CD4-positive, alpha-beta T cell treated with Interleukin-4 for 4 hours (primary cell): Measurements from ENCODE around the gene TES.
"Not testable (repeated sequence)": the region's sequence is repeated elsewhere in the genome, so short reads cannot be mapped to it uniquely, and the experiment has no call there.

Source experiments
- DNase-seq: peaks from one replicate; pipeline ENCODE4 v3.0.0-alpha.2; 2020

Gene TES

DNA sequence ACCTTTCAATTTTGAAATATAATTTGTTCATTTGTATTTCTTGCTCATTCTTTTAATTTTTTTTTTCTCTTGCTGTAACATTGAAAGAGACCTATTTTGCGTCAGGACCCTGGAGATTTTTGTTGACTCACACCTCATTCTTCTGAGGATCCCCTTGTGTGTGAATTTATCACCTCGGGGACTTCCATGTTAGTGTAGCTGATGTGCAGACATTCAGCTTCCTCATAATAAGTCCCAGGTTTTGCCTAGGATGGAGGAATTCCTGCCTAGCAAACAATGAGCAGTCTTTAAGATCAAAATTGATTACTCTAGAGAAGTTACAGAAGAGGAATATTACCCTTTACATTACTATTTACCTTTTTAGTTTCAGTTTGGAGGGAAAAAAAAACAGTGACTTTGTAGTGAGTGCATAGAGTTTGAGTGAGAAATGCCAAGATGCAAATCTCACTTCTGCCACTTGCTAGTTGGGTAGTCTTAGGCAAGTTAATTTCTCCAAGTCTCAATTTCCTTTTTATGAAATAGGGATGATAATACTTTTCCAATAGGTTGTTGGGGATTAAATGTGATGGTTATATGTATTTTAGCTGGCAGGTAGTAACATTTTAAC lies 14.3 kb downstream of the TES start:
- DNase-seq: peak; percentile 60

DNA sequence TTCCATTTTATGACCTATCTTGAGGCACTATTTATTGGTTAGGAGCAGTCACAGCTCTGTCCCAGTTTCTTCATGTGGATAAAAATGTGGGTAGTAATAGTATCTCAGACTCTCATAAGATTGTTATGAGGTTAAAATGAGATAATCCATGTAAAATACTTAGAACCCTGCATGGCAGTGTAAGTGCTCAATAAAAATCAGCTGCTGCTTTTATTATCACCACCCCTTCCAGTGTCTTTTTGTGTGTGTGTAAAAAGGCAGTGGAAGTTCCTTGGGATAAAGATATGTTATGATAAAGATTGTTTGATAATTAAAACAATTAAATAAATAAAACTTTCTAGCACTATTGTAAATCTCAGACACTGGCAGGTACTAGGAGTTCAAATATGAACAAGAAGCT lies 15.5 kb downstream of the TES start:
- no peak for DNase-seq

DNA sequence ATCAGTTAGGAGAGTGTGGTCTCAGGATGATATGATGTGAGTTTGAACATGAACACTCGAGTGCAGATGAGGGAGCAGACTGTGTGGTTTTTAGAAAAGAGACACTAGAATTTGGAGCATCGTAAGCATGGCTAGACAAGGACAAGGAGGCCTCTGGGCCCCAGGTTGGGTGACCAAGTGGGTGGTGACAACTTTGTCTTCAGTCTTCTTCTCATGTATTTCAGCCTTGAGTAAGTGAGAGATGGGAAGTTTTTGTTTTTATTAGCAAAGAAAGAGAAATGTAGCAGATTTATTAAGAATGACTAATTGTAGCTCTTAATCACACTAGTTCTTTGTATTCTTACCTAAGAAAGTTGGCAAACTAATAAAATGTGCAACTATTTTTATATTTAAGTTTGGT lies 16.3 kb downstream of the TES start:
- DNase-seq: no peak

DNA sequence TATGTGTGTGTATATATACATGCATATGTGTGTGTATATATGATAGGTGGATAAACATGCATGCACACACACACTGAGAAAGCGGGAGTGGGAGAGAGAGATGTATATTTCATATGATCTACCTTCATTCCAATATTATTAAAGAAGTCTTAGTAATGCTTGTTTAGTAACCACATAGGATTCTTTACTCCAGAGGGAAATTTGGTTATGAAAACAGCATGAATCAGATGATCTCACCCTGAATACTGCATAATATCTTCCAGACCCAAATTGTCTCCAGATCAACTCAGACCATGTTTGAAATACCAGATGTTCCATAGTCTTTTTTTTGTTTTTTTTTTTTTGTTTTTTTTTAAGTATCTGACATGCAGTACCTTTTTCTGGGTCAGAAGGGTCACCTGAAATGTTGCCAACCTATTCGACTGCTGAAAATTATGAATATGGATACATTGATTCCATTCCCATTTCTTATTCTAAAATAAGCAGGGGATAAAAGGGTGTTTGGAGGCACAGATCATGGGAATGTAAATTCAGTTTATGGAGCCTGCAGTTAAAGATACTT lies 17.4 kb downstream of the TES start:
- no peak for DNase-seq

DNA sequence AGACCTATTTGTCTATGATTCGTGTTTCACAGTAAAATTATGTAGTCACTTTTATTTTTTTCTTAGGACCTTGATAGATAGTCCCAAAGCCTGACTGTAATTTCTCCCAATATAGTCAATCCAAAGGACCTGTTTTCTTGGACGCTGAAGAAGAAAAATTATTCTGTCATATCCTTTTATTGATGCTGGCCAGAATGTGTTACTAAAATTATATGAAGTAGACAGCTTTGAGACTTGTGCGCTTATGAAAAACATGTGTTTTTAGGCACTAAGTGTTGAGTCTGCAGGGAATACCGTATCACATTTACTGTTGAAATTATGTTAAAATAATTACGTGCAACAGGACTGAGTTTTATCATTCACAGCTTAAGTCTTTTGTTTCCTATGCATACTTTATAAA lies 17.9 kb downstream of the TES start:
- no peak for DNase-seq

DNA sequence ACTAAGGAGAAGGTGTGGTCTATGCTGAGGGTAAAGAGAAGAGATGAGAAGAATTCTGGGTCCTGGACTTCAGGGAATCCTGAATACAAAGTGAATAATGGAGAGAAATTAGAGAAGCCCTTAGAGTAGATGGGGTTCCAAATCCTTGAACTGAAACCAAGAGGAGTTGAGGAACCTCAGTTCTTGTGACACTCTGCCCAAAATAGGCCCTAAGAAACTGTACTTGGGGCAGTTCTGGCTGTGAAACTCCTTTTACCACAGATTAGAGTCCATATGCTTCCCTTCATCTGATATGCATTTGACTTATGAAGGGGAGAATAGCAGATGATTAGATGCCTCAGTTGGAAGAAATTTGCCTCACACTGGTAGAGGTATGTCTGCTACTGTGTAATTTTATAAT lies 19.0 kb downstream of the TES start:
- DNase-seq: no peak

DNA sequence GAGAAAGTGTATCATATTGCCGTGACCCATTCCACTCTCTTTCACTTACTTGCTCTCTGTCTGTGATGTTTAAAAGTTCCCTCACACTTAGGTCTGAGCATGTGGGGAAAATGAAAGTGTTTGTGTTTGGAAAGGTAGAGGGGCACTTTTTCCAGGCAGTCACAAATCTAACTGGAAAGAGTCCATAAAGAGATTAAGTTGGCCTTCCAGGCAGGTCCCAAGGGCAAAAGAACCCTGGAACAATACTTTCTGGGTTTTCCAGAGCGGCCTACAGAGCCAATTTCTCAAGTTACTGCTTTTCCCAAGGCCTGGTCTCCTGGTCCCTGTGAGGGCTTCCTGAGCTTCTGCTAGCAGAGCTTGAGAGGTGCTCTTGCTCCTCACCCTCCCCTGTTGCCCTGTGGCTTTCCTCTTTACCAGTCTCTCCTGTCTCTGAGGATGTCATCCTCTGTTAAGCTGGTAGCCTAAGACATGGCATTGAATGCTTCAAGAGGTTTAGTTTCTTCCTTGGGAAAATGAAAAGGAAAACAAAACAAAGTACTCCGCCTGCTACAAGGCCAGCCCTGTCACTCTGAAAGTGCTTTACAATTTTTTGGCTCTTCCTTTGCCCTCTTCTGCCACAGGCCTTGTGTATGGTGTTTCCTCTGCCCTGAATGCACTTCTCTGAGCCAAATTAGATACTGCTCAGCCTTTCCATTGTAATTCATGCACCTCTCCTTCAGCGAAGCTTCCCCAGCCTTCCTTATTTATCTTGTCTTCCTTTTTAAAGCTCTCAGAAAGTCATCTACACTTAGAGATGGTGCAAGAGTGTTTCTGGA lies 20.1 kb downstream of the TES start:
- DNase-seq: no peak

DNA sequence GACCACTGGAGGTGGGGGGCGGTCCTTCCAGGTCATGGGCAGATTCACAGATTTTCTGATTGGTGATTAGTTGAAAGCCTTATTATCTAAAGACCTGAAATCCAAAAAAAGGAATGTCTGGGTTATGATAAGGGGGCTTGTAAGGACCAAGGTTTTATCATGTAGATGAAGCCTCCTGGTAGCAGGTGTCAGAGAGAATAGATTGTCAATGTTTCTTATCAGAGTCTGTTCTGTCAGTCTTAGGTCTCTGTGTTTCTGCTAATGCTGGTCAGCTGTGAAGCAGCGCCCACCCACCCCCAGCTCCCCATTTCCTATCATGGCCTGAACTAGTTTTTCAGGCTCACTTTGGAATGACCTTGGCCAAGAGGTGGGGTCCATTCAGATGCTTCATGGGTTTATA lies 21.2 kb downstream of the TES start:
- no peak for DNase-seq

DNA sequence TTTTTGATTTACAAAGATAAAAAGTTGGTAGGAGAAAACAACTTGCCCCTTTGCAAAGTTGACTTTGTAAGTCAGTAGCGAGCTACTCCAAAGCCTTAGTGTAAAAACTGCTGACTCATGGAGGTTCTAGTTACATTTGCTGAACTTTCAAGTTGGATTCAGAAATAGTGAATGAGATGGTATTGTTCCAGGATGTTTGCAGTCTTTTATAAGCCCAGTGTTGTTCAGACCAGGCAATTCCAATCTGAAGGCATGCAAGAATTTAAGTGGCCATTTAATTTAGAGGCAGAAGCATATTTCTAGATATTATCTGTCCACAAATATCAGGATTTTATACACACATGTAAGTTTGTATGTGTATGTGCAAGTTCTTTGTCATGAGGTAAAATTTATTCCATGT lies 21.6 kb downstream of the TES start:
- DNase-seq: no peak

DNA sequence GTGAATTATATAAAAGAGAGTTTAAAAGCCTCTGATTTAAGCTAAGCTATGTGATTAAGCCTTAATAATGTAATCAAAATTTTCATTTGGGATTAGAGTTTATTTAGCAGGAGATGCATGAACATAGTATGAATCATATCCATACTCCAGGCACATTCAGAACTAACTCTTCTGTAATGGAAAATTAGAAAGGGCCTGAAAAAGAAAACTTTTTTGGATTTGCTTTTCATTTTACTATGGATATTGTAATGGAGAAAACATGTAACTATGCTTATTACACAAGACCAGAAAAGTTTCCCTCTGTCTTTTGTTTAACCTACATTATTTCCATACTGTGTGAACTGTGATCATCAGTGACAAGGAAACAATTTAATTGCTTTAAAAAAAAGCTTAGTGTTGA lies 22.0 kb downstream of the TES start:
- DNase-seq: no peak

DNA sequence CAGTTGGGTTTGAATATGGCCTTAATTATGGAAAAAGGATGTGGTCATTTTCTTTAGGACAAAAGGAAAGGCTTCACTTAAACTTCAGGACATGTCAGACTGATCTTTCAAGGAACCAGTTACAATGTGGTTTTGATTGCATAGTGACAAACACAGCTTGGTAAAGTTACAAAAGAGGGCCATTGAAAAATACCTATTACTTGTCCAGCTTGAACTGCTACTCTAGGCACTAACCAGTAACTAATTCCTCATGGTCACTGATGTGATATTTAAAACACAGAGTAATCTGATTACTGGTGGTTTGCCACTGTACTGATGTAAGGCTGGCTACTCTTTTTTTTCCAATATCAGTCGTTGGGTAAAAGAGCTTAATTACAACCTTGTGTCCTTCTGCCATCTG lies 22.6 kb downstream of the TES start:
- DNase-seq: no peak

DNA sequence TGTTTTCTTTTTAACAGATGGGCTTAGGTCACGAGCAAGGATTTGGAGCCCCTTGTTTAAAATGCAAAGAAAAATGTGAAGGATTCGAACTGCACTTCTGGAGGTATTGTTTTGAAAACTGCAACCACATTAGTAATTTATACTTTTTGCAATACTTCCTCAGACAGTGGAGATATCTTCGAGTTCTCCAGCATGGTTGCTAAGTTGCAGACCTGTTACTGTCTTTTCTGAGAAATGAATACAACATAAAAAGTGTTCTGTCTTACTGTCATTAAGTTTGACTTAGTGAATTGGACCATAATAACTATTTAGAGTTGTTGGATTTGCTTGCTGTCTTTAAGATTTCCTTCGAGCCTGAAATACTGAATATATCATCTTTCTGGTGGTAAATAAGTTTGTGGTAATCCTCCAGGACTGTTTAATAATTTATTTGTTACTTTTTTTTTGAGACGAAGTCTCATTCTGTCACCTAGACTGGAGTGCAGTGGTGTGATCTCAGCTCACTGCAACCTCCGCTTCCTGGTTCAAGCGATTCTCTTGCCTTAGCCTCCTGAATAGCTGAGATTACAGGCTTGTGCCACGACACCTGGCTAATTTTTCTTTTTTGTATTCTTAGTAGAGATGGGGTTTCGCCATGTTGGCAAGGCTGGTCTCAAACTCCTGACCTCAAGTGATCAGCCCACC lies 24.3 kb downstream of the TES start:
- no peak for DNase-seq

DNA sequence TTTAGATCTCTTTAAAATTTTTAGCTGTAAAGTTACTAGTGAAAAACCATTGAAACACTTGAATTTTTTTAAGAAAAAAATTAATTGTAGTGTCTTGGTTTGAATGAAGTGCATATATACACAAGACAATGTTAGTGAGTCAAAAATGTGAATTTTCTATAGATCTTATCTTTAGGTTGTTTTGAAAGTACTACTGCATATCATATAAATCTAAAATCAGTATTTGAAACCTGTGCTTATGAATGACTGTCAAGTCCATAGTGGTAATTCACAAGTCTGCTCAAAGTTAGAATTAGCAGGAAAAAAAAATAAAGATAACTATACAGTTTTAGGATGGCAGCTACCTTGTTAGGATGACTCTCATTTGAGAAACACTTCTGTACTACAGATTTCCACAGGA lies 25.0 kb downstream of the TES start:
- DNase-seq: no peak

DNA sequence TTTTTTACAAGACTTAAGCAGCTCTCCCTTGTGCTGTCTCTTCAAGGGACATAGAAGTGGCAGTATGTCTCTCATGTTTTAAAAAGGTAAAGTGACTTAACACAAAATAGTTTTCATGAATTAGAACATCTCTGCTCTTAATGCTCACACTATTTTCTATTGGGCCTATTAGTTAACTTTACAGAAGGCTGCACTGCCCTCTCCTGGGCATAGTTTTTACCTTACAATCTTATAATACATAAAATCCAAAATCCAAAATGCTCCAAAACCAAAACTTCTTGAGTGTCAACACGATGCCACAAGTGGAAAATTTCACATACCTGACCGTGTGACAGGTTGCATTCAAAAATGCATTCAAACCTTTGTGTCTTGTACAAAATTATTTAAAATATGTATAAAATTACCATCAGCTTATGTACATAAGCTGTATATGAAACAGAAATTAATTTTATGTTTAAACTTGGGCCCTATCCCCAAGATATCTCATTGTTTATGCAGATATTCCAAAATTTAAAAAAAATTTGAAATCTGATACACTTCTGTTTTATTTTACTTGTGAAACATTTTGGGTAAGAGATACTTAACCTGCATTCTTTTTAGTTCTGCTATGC lies 25.8 kb downstream of the TES start:
- DNase-seq: peak; percentile 73

DNA sequence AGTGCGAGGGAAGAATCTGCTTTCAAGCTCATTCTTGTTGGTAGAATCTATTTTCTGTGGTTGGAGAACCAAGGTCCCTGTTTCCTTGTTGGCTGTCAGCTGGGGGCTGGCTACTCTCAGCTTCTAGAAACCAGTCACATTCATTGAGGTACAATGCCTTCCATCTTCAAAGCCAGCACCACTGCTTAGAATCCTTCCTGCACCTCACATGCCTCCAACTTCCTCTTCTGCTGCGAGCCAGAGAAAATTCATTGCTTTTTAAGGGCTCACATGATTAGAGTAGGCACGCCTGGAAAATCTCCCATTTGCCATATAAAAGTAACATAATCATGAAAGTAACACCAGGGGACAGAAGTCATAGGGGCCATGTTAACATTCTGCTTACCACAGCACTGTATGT lies 28.7 kb downstream of the TES start:
- no peak for DNase-seq

DNA sequence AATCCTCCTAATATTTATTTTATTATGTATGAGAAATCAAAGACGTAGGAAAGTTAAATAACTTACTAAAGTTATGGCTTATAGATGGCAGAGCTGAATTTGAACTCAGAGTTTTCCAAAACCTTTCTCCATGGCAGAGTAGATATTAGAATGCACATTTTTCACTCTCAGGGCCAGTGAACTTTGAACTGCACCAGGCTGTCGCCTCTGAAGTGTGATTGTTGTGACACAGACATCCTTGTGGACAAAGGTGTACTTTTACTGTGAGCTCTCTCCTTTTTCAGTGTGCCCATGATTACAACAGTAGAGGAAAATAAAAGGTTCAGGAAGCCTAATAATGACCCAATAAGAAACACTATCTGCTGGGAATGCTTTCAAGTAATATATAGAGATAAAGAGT lies 29.1 kb downstream of the TES start:
- no peak for DNase-seq

DNA sequence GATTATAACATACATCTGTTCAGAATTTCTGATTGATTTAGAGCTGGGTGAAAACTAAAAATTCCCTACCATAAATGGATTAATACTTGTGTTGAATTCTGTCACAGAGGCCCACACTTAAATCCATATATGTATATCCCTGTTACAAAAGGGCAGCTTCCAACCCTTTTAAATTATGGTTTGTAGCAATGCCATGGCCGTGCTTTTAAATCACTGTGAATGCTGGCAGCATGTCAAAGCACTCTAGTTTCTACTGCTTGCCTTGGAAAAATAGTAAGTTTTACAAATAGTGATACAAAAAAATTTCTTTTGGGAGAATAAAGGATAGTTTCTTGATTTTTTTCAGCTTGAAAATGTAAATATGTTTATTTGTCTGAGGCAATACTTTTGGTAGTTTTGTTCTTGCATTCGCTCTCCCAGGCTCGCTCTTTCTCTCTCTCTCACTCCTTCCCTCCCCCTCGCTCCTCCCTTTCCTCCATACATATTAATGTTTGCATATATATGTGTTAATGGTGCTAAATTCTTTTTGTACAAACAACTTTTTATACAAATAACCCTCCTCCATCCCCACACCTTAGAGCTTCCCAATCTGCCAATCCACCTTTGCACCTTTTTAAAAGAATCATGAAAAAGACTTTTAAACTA lies 29.8 kb downstream of the TES start:
- no peak for DNase-seq

DNA sequence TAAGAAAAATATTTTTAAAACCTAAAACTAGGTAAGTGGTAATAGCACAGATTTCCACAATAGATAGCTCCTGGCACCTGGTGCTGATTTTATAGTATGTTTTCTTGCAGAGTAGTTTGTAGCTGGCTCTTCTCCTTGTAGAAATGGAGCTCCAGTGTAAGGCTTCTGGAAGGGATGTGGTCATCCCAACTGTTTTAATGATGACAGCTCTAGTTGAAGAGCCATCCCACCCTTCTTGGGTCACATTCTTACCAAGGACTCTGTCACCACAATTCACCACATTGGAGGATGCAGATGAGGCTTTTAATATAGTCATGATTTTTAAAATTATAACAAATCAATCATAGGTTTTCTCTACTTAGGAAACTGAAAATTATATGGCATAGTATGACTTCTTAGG lies 31.0 kb downstream of the TES start:
- DNase-seq: no peak

DNA sequence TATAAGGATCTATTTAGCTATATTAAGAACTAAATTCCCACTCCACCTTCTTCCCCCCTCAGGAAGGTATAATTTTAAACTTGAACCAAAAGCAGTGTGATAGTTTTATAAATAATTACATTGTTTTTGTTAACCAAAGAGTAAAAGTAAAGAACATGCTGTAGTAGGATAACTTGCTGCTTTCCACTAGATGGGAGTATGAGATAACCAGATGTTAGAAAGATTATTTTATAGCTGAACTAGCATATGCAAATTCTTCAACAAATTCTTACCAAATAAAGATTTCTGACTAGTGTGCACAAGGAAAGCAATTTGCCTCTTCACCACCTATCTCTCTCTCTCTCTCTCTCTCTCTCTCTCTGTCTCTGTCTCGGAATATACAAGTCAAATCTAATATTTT lies 31.8 kb downstream of the TES start:
- no peak for DNase-seq

DNA sequence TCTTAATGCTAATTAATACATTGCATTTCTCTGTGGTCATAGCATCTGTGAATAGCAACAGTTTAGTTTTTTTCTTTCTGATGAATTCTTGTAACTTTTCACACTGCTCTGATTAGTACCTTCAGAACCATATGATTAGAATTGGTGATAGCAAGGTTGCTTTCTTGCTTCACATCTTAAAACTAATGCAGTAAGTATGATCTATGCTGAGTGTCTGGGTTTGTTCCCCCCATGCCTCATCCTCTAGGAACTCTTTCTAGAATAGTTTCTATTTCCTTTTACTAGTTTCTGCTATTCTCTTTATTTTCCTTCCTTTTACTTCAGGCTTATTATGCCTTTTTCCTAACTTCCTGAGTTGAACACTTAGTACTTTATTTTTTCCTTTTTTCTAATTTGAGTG lies 32.4 kb downstream of the TES start:
- no peak for DNase-seq

DNA sequence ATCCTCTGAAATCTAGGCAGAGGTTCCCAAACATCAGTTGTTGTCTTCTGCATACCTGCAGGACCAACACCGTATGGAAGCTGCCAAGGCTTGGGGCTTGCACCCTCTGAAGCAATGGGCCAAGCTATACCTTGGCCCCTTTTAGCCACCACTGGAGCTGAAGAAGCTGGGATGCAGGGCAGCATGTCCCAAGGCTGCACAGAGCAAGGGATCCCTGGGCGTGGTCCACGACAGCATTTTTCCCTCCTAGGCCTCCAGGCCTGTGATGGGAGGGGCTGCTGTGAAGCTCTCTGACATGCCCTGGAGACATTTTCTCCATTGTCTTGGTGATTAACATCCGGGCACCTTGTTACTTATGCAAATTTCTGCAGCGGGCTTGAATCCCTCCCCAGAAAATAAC lies 34.5 kb downstream of the TES start:
- not testable (repeated sequence) for DNase-seq

DNA sequence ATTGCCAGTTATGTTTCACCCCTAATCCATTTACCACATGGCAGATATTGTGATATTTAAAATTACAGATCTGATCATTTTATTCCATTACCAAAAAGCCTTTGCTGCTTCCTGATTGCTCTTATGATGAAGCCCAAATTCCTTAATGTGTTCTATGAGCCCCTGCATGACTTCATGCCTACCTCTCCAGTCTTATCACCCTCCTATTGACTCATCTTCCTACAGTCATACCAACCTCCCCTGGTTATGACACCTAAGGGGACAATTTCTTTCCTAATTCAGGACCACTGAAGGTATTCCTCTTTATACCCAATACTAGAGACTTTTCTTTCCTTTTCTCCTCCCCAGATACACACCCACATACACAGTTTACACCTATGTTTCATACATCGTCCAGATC lies 36.0 kb downstream of the TES start:
- no peak for DNase-seq

DNA sequence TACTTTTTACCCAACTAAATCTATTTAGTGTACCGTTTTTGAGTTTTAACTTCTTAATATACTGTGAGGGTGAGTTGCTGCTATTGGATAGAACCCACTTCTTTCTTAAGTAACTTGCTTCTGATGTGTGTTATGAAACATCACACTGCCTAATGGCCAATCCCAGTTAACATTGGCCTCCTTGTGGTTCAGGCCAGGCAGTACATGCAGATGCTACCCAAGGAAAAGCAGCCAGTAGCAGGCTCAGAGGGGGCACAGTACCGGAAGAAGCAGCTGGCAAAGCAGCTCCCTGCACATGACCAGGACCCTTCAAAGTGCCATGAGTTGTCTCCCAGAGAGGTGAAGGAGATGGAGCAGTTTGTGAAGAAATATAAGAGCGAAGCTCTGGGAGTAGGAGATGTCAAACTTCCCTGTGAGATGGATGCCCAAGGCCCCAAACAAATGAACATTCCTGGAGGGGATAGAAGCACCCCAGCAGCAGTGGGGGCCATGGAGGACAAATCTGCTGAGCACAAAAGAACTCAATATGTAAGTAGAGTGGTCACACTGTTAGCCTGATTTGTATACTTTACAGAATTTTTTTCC lies 39.7 kb downstream of the TES start:
- DNase-seq: no peak
